ENCODE data around the gene CHD5. TPM values are rescaled to one million over a fixed set of nuclear protein-coding genes. Genes with fewer than 3 reads are reported as not detected.

The CHD5 gene
- total and polyA plus RNA-seq, 4 donors, result 9.9 to 51.1 (median 34.4) TPM

GRCh38 chr1:6212193-6212959 lies 32.3 kb upstream of the CHD5 start:
- Histone ChIP-seq H3K9me3 (ENCODE audit: control insufficient read depth, insufficient read depth, low read length) (no peaks in the 10 kb centered on the region), H3K4me3 (ENCODE audit: low read depth, low read length) (no peak overlapping the region), H3K36me3 (ENCODE audit: control insufficient read depth, insufficient read depth, low read length) (peaks cover 50% of the 10 kb centered on the region), H3K27ac (ENCODE audit: low read depth, low read length) (no peak overlapping the region), H3K27me3 (ENCODE audit: control insufficient read depth, insufficient read depth, low read length) (peaks cover 13% of the 10 kb centered on the region), H3K4me1 (ENCODE audit: control insufficient read depth, insufficient read depth, low read length) (peaks cover 24% of the 10 kb centered on the region)
- 91% methylated on average over 12 of the region's 20 CpGs for WGBS (ENCODE audit: insufficient coverage)
- no peak for DNase-seq (ENCODE audit: low read depth in 4 of 6, low spot score in 6 of 6)

- Histone ChIP-seq H3K4me1 (ENCODE audit: control insufficient read depth, insufficient read depth, low read length) (peaks cover 25% of the 10 kb centered on the region), H3K27ac (ENCODE audit: low read depth, low read length) (no peak overlapping the region), H3K9me3 (ENCODE audit: control insufficient read depth, insufficient read depth, low read length) (no peaks in the 10 kb centered on the region), H3K36me3 (ENCODE audit: control insufficient read depth, insufficient read depth, low read length) (peaks cover 50% of the 10 kb centered on the region), H3K27me3 (ENCODE audit: control insufficient read depth, insufficient read depth, low read length) (peaks cover 19% of the 10 kb centered on the region), H3K4me3 (ENCODE audit: low read depth, low read length) (no peak overlapping the region)
- DNase-seq (ENCODE audit: low read depth in 4 of 6, low spot score in 6 of 6), result no peak
- WGBS (ENCODE audit: insufficient coverage), result 89% methylated on average over 13 of the region's 16 CpGs
Measured at GRCh38 chr1:6211731-6212130, 31.6 kb upstream of the CHD5 start.

- peaks cover 35% of the 10 kb centered on the region for H3K4me1 ChIP-seq (ENCODE audit: control insufficient read depth, insufficient read depth, low read length)
- no peak overlapping the region for H3K27ac ChIP-seq (ENCODE audit: low read depth, low read length)
- no peaks in the 10 kb centered on the region for H3K9me3 ChIP-seq (ENCODE audit: control insufficient read depth, insufficient read depth, low read length)
- WGBS (ENCODE audit: insufficient coverage), result 90% methylated on average over 24 of the region's 29 CpGs
- peaks cover 45% of the 10 kb centered on the region for H3K36me3 ChIP-seq (ENCODE audit: control insufficient read depth, insufficient read depth, low read length)
- no peak overlapping the region for H3K4me3 ChIP-seq (ENCODE audit: low read depth, low read length)
- DNase-seq (ENCODE audit: low read depth in 4 of 6, low spot score in 6 of 6), result no peak
- H3K27me3 ChIP-seq (ENCODE audit: control insufficient read depth, insufficient read depth, low read length), result peaks cover 29% of the 10 kb centered on the region
Measured at GRCh38 chr1:6210591-6211355, 30.7 kb upstream of the CHD5 start.

GRCh38 chr1:6209661-6210580 lies 29.8 kb upstream of the CHD5 start:
- H3K4me3 ChIP-seq (ENCODE audit: low read depth, low read length), result peak overlapping the region; percentile 22
- H3K9me3 ChIP-seq (ENCODE audit: control insufficient read depth, insufficient read depth, low read length), result no peaks in the 10 kb centered on the region
- DNase-seq (ENCODE audit: low read depth in 4 of 6, low spot score in 6 of 6), result peak in 1 of 6 donors; percentile 5
- no peak overlapping the region for H3K27ac ChIP-seq (ENCODE audit: low read depth, low read length)
- H3K4me1 ChIP-seq (ENCODE audit: control insufficient read depth, insufficient read depth, low read length), result peaks cover 43% of the 10 kb centered on the region
- H3K27me3 ChIP-seq (ENCODE audit: control insufficient read depth, insufficient read depth, low read length), result peaks cover 34% of the 10 kb centered on the region
- 74% methylated on average over 14 of the region's 17 CpGs for WGBS (ENCODE audit: insufficient coverage)
- H3K36me3 ChIP-seq (ENCODE audit: control insufficient read depth, insufficient read depth, low read length), result peaks cover 41% of the 10 kb centered on the region

GRCh38 chr1:6208723-6209660 lies 28.9 kb upstream of the CHD5 start:
- Histone ChIP-seq H3K9me3 (ENCODE audit: control insufficient read depth, insufficient read depth, low read length) (no peaks in the 10 kb centered on the region), H3K4me1 (ENCODE audit: control insufficient read depth, insufficient read depth, low read length) (peaks cover 46% of the 10 kb centered on the region), H3K36me3 (ENCODE audit: control insufficient read depth, insufficient read depth, low read length) (peaks cover 39% of the 10 kb centered on the region), H3K4me3 (ENCODE audit: low read depth, low read length) (peak overlapping the region; percentile 22), H3K27me3 (ENCODE audit: control insufficient read depth, insufficient read depth, low read length) (peaks cover 37% of the 10 kb centered on the region), H3K27ac (ENCODE audit: low read depth, low read length) (no peak overlapping the region)
- WGBS (ENCODE audit: insufficient coverage), result under 1% methylated on average over 99 of the region's 99 CpGs
- peak in 3 of 6 donors; percentile 55 to 89 (median 84) for DNase-seq (ENCODE audit: low read depth in 4 of 6, low spot score in 6 of 6)

- Histone ChIP-seq H3K27ac (ENCODE audit: low read depth, low read length) (no peak overlapping the region), H3K4me1 (ENCODE audit: control insufficient read depth, insufficient read depth, low read length) (peaks cover 46% of the 10 kb centered on the region), H3K4me3 (ENCODE audit: low read depth, low read length) (no peak overlapping the region), H3K27me3 (ENCODE audit: control insufficient read depth, insufficient read depth, low read length) (peaks cover 37% of the 10 kb centered on the region), H3K36me3 (ENCODE audit: control insufficient read depth, insufficient read depth, low read length) (peaks cover 32% of the 10 kb centered on the region), H3K9me3 (ENCODE audit: control insufficient read depth, insufficient read depth, low read length) (no peaks in the 10 kb centered on the region)
- DNase-seq (ENCODE audit: low read depth in 4 of 6, low spot score in 6 of 6), result no peak
- WGBS (ENCODE audit: insufficient coverage), result 67% methylated on average over 6 of the region's 10 CpGs
Measured at GRCh38 chr1:6207921-6208320, 27.8 kb upstream of the CHD5 start.

- H3K4me1 ChIP-seq (ENCODE audit: control insufficient read depth, insufficient read depth, low read length), result peaks cover 46% of the 10 kb centered on the region
- H3K4me3 ChIP-seq (ENCODE audit: low read depth, low read length), result no peak overlapping the region
- peaks cover 37% of the 10 kb centered on the region for H3K27me3 ChIP-seq (ENCODE audit: control insufficient read depth, insufficient read depth, low read length)
- H3K9me3 ChIP-seq (ENCODE audit: control insufficient read depth, insufficient read depth, low read length), result no peaks in the 10 kb centered on the region
- no peak for DNase-seq (ENCODE audit: low read depth in 4 of 6, low spot score in 6 of 6)
- peaks cover 25% of the 10 kb centered on the region for H3K36me3 ChIP-seq (ENCODE audit: control insufficient read depth, insufficient read depth, low read length)
- no peak overlapping the region for H3K27ac ChIP-seq (ENCODE audit: low read depth, low read length)
- 68% methylated on average over 19 of the region's 19 CpGs for WGBS (ENCODE audit: insufficient coverage)
Measured at GRCh38 chr1:6207075-6207885, 27.2 kb upstream of the CHD5 start.

- Histone ChIP-seq H3K27ac (ENCODE audit: low read depth, low read length) (no peak overlapping the region), H3K4me1 (ENCODE audit: control insufficient read depth, insufficient read depth, low read length) (peaks cover 46% of the 10 kb centered on the region), H3K36me3 (ENCODE audit: control insufficient read depth, insufficient read depth, low read length) (peaks cover 18% of the 10 kb centered on the region), H3K27me3 (ENCODE audit: control insufficient read depth, insufficient read depth, low read length) (peaks cover 37% of the 10 kb centered on the region), H3K4me3 (ENCODE audit: low read depth, low read length) (peak overlapping the region; percentile 36), H3K9me3 (ENCODE audit: control insufficient read depth, insufficient read depth, low read length) (no peaks in the 10 kb centered on the region)
- no peak for DNase-seq (ENCODE audit: low read depth in 4 of 6, low spot score in 6 of 6)
- WGBS (ENCODE audit: insufficient coverage), result 9% methylated on average over 25 of the region's 25 CpGs
Measured at GRCh38 chr1:6206520-6206855, 26.4 kb upstream of the CHD5 start.

Data from spinal cord (tissue), 10 donors.